ENCODE measurements around the gene RHOG. TPM values are rescaled to one million over a fixed set of nuclear protein-coding genes. Genes with fewer than 3 reads are reported as not detected.
A peak's percentile ranks its signal among the peaks of the same experiment; 100 is the strongest.

Gene RHOG
- total and polyA plus RNA-seq, 9 of the 15 experiments (the other 6 are each of a cell fraction or from before 2014, with no cell fraction given) = 22.6 to 162 (median 80.3) TPM

DNA sequence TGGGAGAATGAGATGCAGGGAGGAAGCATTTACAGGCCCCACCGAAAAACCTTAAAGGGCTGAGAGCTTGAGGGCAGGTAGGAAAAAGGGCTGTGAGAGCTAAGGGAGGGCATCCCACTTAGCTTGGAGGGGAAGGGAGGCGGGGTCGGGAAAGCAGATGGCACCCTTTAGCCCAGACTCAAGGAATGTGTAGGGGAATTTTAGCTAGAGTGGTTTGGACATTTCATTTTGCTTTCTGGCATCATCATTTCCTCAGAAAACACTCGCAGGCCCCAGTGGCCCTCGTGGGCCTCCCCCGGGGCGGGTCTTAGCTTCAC lies 13.9 kb upstream of the RHOG start (continued):
- TF ChIP-seq, protein P1, sequence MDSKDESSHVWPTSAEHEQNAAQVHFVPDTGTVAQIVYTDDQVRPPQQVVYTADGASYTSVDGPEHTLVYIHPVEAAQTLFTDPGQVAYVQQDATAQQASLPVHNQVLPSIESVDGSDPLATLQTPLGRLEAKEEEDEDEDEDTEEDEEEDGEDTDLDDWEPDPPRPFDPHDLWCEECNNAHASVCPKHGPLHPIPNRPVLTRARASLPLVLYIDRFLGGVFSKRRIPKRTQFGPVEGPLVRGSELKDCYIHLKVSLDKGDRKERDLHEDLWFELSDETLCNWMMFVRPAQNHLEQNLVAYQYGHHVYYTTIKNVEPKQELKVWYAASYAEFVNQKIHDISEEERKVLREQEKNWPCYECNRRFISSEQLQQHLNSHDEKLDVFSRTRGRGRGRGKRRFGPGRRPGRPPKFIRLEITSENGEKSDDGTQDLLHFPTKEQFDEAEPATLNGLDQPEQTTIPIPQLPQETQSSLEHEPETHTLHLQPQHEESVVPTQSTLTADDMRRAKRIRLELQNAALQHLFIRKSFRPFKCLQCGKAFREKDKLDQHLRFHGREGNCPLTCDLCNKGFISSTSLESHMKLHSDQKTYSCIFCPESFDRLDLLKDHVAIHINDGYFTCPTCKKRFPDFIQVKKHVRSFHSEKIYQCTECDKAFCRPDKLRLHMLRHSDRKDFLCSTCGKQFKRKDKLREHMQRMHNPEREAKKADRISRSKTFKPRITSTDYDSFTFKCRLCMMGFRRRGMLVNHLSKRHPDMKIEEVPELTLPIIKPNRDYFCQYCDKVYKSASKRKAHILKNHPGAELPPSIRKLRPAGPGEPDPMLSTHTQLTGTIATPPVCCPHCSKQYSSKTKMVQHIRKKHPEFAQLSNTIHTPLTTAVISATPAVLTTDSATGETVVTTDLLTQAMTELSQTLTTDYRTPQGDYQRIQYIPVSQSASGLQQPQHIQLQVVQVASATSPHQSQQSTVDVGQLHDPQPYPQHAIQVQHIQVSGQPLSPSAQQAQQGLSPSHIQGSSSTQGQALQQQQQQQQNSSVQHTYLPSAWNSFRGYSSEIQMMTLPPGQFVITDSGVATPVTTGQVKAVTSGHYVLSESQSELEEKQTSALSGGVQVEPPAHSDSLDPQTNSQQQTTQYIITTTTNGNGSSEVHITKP (IDR thresholded peaks at IDR 0.05; ENCODE audit: partially characterized antibody) = peak; percentile 98
- no peak for TF ChIP-seq SMAD2 (IDR thresholded peaks at IDR 0.05; ENCODE audit: low read depth, low read length)
- 0 out of 2 replicates have a peak, but pooled peaks have one; percentile 29 for TF ChIP-seq ELF4 (CRISPR knock-in tag; IDR thresholded peaks at IDR 0.05)
- no peak for TF ChIP-seq ZNF695 (CRISPR knock-in tag; IDR thresholded peaks at IDR 0.05)
- no peak for TF ChIP-seq FOXJ2 (tag; IDR thresholded peaks at IDR 0.05)
- TF ChIP-seq, protein P2, sequence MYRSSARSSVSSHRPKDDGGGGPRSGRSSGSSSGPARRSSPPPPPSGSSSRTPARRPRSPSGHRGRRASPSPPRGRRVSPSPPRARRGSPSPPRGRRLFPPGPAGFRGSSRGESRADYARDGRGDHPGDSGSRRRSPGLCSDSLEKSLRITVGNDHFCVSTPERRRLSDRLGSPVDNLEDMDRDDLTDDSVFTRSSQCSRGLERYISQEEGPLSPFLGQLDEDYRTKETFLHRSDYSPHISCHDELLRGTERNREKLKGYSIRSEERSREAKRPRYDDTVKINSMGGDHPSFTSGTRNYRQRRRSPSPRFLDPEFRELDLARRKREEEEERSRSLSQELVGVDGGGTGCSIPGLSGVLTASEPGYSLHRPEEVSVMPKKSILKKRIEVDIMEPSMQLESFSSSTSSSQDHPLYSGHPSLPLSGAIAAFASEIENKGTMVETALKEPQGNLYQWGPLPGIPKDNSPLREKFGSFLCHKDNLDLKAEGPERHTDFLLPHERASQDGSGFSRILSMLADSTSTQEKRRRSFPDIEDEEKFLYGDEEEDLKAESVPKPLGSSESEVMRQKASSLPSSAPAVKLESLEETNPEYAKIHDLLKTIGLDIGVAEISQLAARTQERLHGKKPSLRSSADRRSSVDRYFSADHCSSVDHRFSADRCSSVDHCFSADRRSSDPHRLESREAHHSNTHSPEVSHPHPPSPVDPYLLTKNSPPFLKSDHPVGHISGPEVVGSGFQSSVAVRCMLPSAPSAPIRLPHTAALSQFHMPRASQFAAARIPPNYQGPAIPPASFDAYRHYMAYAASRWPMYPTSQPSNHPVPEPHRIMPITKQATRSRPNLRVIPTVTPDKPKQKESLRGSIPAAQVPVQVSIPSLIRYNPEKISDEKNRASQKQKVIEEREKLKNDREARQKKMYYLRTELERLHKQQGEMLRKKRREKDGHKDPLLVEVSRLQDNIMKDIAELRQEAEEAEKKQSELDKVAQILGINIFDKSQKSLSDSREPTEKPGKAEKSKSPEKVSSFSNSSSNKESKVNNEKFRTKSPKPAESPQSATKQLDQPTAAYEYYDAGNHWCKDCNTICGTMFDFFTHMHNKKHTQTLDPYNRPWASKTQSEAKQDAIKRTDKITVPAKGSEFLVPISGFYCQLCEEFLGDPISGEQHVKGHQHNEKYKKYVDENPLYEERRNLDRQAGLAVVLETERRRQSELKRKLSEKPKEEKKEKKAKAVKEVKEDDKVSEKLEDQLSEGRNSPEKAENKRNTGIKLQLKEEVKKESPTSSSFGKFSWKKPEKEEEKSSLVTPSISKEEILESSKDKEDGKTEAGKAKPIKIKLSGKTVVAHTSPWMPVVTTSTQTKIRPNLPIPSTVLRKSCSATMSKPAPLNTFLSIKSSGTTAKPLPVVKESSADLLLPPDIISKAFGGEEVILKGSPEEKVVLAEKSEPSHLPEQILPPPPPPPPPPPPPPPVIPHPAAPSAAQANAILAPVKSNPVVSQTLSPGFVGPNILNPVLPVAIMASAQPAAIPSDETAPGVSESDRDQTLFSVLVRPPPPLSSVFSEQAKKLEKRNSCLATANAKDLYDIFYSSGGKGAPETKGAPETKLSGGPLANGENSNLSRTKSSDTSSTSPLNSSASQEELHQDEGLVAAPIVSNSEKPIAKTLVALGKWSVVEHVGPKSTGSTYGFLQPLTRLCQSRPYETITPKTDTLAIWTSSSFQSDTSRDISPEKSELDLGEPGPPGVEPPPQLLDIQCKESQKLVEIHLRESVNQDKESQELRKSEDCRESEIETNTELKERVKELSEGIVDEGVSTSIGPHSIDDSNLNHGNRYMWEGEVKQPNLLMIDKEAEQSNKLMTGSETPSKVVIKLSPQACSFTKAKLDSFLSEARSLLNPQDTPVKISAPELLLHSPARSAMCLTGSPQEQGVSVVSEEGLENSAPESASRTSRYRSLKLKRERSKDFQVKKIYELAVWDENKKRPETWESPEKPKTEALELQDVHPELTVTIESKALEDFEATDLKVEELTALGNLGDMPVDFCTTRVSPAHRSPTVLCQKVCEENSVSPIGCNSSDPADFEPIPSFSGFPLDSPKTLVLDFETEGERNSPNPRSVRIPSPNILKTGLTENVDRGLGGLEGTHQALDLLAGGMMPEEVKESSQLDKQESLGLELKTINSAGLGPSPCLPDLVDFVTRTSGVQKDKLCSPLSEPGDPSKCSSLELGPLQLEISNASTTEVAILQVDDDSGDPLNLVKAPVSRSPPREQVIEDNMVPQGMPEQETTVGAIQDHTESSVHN (IDR thresholded peaks at IDR 0.05; ENCODE audit: borderline replicate concordance in 1 of 2, low read depth in 1 of 2) = 0 out of 4 replicates have a peak, but pooled peaks of 1 of the 2 experiments have one; percentile 19
- 0 out of 2 replicates have a peak, but pooled peaks have one; percentile 36 for TF ChIP-seq EHMT2 (IDR thresholded peaks at IDR 0.05)
- TF ChIP-seq FOXK2 (conservative IDR thresholded peaks at IDR 0.05 in 1 of 2, IDR thresholded peaks at IDR 0.05 in 1 of 2; ENCODE audit: low read depth in 2 of 2) = peak in 1 of 2 experiments; percentile 87; a peak in 2 of 4 replicates
- TF ChIP-seq, protein P3, sequence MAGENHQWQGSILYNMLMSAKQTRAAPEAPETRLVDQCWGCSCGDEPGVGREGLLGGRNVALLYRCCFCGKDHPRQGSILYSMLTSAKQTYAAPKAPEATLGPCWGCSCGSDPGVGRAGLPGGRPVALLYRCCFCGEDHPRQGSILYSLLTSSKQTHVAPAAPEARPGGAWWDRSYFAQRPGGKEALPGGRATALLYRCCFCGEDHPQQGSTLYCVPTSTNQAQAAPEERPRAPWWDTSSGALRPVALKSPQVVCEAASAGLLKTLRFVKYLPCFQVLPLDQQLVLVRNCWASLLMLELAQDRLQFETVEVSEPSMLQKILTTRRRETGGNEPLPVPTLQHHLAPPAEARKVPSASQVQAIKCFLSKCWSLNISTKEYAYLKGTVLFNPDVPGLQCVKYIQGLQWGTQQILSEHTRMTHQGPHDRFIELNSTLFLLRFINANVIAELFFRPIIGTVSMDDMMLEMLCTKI (IDR thresholded peaks at IDR 0.05; ENCODE audit: partially characterized antibody) = no peak
- no peak for TF ChIP-seq THRAP3 (IDR thresholded peaks at IDR 0.05; ENCODE audit: borderline replicate concordance)
- TF ChIP-seq SETDB1 (IDR thresholded peaks at IDR 0.05; ENCODE audit: low read length) = no peak
- TF ChIP-seq CBX8 (IDR thresholded peaks at IDR 0.05; ENCODE audit: borderline replicate concordance, extremely low read depth, low read depth, low read length, poor library complexity, severe bottlenecking) = no peak
- TF ChIP-seq RBFOX2 (IDR thresholded peaks at IDR 0.05; ENCODE audit: low read depth, low read length) = no peak
- peak in 1 of 2 experiments; percentile 92; a peak in 1 of 4 replicates for TF ChIP-seq NONO (IDR thresholded peaks at IDR 0.05; ENCODE audit: low read depth in 2 of 2, low read length in 1 of 2)
- TF ChIP-seq NBN (IDR thresholded peaks at IDR 0.05; ENCODE audit: low read depth) = peak; percentile 17; the same call in 1 of the 2 replicates

Data from K562 (cell line).